Sigmoid colon (tissue), 4 donors: ENCODE results near the gene SHISAL1.

Experiments
- CTCF ChIP-seq, 4 experiments: fragments of 450-650 bp in 3 of 4; fragments of 200-600 bp in 1 of 4; IDR thresholded peaks; one replicate each; pipeline ENCODE4 v1.5.1; 2016 to 2019; ENCODE audit warnings: antibody characterized with exemption in 4 of 4, mild to moderate bottlenecking in 3 of 4, moderate library complexity in 2 of 4
- EP300 ChIP-seq, 4 donors: sonication (generic); formaldehyde crosslinking; IDR thresholded peaks; one replicate each; pipeline ENCODE4 v1.6.1; 2017; ENCODE audit warnings: antibody characterized with exemption in 4 of 4
- POLR2A ChIP-seq, 2 donors: fragments of 450-650 bp; IDR thresholded peaks; one replicate each; pipeline ENCODE4 v1.6.1; 2016; ENCODE audit warnings: antibody characterized with exemption in 2 of 2, mild to moderate bottlenecking in 2 of 2, moderate library complexity in 2 of 2
- POLR2AphosphoS5 ChIP-seq, 4 donors: sonication (generic); formaldehyde crosslinking; IDR thresholded peaks; one replicate each; pipeline ENCODE4 v1.6.1; 2017; ENCODE audit warnings: antibody characterized with exemption in 4 of 4

DNA sequence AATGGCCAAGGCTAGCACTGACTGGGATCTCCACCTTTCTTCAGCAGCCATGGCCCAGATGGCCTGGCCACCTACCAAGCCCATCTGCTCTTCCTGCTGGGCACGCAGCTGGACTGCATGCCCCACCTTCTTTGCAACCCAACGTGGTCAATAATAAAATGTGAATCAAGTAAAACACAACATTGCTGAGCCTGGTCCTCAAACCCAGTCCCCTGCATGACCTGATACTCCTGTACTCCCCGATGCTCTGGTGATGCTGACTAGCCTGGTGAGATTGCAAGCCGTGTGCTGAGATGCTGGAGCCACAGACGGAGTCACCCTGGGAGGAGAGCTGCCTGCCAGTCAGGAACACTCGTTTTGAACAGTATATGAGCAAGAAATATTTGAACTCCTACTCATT, 98.0 kb downstream of the SHISAL1 start:
- TF ChIP-seq CTCF (IDR thresholded peaks at IDR 0.05): no peak
- TF ChIP-seq POLR2A (IDR thresholded peaks at IDR 0.05): no peak
- TF ChIP-seq POLR2AphosphoS5 (IDR thresholded peaks at IDR 0.05): no peak
- no peak for TF ChIP-seq EP300 (IDR thresholded peaks at IDR 0.05)
